ENCODE results near the gene KRT79.
A peak's percentile ranks its signal among the peaks of the same experiment; 100 is the strongest.
"Not testable (repeated sequence)": the region's sequence is repeated elsewhere in the genome, so short reads cannot be mapped to it uniquely, and the experiment has no call there.

Gene KRT79

GRCh38 chr12:52860102-52860823 lies 26.2 kb upstream of the KRT79 start:
- DNase-seq (ENCODE audit: low read depth in 2 of 2): no peak

GRCh38 chr12:52857500-52857899 lies 23.4 kb upstream of the KRT79 start:
- no peak for DNase-seq (ENCODE audit: low read depth in 2 of 2)

- no peak for DNase-seq (ENCODE audit: low read depth in 2 of 2)
These were observed 22.7 kb upstream of the KRT79 start for GRCh38 chr12:52856787-52857186.

DNA sequence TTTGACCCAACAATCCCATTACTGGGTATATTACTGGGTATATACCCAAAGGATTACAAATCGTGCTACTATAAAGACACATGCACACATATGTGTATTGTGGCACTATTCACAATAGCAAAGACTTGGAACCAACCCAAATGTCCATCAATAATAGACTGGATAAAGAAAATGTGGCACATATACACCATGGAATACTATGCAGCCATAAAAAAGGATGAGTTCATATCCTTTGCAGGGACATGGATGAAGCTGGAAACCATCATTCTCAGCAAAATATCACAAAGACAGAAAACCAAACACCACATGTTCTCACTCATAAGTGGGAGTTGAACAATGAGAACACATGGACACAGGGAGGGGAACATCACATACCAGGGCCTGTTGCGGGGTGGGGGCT lies 22.0 kb upstream of the KRT79 start:
- DNase-seq (ENCODE audit: low read depth in 2 of 2): not testable (repeated sequence)

GRCh38 chr12:52851787-52852186 lies 17.7 kb upstream of the KRT79 start:
- no peak for DNase-seq (ENCODE audit: low read depth in 2 of 2)

GRCh38 chr12:52850681-52851080 lies 16.6 kb upstream of the KRT79 start:
- no peak for DNase-seq (ENCODE audit: low read depth in 2 of 2)

GRCh38 chr12:52849511-52849910 lies 15.4 kb upstream of the KRT79 start:
- no peak for DNase-seq (ENCODE audit: low read depth in 2 of 2)

DNA sequence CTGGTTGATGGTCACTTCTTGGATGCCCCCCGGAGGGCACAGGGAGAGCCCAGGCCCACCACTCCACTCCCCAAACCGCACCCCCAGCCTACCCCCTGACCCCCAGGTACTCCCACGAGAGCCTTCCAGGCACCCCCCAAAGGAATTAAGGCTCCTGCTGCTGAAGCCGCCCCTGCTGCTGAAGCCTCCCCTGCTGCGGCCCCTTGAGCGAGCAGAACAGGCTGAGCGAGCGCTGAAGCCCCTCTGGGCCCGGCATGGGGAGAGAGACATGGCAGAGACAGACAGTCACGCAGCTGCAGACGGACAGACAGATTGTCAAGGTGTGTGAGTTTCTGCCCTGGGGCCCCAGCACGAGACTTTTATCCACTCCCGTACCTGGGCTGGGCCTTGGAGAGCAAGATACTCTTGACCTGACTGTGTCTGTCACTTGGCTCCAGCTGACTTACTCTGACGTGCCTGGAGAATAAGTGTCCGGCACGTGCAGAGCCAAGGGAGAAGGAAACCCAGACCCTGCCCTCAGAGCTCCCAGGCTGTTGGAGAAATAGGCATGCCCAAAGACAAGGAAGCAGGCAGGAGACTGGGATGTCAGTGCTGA lies 14.6 kb upstream of the KRT79 start, which contains the start of gene KRT78:
KRT78 (minus strand) TSS at position 334 of the 595 bp plus-strand sequence; CDS start at position 270, 64 bp downstream.
- DNase-seq (ENCODE audit: low read depth in 2 of 2): no peak

- DNase-seq (ENCODE audit: low read depth in 2 of 2): no peak
These were observed 13.4 kb upstream of the KRT79 start for GRCh38 chr12:52847335-52848102.

DNA sequence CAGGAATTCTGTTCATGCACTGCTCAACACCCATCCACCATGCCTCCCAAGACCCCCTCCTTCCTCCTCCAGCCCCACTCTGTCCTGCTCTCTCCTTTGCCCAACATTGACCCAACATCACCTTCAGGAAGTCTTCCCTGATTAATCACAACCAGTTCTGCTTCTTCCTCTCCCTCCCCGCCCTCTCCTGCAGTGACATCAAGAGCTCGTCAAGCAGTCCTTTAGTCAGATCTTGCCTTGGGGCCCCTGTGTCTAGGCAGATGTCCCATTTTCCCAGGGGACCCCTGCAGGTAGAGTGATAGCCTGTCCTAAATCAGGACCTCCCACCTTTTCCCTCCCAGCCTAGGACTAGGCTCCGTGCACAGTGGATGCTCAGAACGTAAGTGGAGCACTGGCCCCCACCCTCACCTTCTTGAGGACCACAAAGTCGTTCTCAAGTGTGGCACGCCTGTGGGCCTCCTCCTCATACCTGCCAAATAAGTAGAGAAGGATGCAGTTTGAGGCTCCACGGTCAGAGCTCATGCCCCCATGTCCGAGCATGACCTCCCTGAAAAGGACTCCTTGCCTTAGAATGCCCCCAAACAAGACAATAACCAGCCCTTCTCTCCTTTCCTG lies 12.4 kb upstream of the KRT79 start:
- no peak for DNase-seq (ENCODE audit: low read depth in 2 of 2)

GRCh38 chr12:52845946-52846345 lies 11.8 kb upstream of the KRT79 start:
- DNase-seq (ENCODE audit: low read depth in 2 of 2): no peak

DNA sequence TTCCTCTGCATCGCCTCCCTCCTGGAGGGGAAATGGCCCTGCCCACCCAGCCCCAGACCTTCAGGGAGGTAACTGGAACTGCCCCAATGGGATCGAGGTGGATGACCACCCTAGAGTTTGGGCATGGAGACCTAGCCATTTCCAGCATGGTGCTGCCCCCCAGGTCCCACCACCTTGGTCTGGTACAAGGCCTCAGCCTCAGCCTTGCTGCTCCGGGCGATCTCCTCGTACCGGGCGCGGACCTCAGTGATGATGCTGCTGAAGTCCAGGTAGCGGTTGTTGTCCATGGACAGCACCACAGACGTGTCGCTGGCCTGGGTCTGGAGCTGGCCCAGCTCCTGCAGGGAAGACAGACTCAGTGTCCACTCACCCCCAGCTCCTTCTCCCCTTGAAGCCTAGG lies 10.3 kb upstream of the KRT79 start:
- DNase-seq (ENCODE audit: low read depth in 2 of 2): no peak

GRCh38 chr12:52839436-52840105 lies 5.5 kb upstream of the KRT79 start:
- no peak for DNase-seq (ENCODE audit: low read depth in 2 of 2)

GRCh38 chr12:52838609-52839435 lies 4.7 kb upstream of the KRT79 start:
- no peak for DNase-seq (ENCODE audit: low read depth in 2 of 2)

DNA sequence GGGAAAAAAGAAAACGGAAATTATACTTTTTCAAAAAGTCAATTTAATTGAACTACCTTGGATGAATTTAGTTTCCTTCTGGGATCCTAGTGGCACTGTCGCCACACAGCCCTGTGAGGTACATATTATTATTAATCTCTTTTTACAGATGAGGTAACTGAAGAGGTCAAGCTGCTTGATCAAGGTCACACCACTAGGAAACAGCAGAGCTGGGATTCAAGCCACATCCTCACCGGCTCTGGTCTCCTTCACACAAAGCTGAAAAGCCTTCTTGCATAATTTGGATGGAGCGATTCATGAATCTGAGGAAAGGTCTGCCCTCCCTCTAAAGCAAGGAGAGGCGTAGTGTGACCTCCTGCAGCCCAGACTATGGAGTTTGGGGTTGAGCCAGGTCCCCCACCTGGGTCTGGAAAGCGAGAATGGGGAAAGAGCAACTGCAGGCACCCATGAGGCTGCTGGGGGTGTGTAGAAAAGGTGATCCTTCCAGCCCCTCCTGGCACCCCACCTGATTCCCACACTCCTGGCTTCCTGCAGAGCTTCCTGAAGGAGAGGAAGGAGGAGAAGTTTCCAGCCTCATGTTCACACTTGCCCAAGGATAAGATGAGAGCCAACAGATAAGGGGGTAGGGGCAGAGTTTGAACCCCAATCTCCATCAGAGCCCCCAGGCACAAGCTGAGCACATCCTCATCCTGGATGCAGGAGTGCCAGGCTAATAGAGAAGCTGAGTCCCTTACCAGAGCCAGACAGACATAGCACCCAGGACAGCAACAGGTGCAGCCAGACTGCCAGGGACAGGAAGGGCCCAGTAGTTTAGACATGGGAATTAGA lies 3.9 kb upstream of the KRT79 start:
- no peak for DNase-seq (ENCODE audit: low read depth in 2 of 2)

GRCh38 chr12:52837413-52837741 lies 3.3 kb upstream of the KRT79 start:
- DNase-seq (ENCODE audit: low read depth in 2 of 2): no peak

GRCh38 chr12:52836491-52837412 lies 2.6 kb upstream of the KRT79 start:
- no peak for DNase-seq (ENCODE audit: low read depth in 2 of 2)

DNA sequence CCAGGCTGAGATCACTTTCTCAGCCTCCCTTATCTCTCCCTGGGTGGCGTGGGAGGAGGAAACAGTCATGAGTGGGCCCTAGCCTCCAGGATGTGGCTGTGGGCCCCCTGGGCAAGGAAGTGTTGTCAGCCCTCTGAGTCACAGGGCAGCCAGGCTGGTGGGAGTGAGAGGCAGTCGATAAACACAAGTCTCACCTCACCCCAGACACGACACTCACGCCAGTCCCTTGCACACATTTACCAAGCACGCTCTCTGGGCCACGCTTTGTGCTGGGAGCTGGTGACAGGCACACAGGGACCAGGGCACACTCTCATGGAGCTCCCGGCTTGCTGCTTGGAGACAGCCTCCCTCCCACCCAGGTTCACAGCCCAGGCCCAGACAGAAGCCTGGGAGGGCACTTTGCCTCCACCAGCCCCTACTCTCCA lies 1.9 kb upstream of the KRT79 start:
- DNase-seq (ENCODE audit: low read depth in 2 of 2): peak; percentile 62 to 73

Data from stimulated activated CD4-positive, alpha-beta T cell treated with anti-CD3 and anti-CD28 coated beads, Interleukin-15, amount 100 ng/mL, for 48 hours (primary cell).